K562 (cell line): ENCODE data around the gene CCDC47. TPM values are rescaled to one million over a fixed set of nuclear protein-coding genes. Genes with fewer than 3 reads are reported as not detected.

Source experiments
- ADNP ChIP-seq: fragments of 200-800 bp; sonication (Bioruptor generic); IDR thresholded peaks from 2 replicates; pipeline ENCODE4 v1.6.1; 2016; ENCODE audit warnings: missing genetic modification characterization, missing compliant biosample characterization
- ARID3A ChIP-seq: IDR thresholded peaks from 2 replicates; pipeline ENCODE4 v1.6.1; 2012; ENCODE audit warnings: low read depth, low read length, improper control_type of control experiment, borderline replicate concordance
- BACH1 ChIP-seq: fragments of 200-800 bp; sonication (Bioruptor generic); IDR thresholded peaks from 2 replicates; pipeline ENCODE4 v1.6.1; 2016; ENCODE audit warnings: missing genetic modification characterization, missing compliant biosample characterization
- CREB3L1 ChIP-seq: fragments of 450-650 bp; IDR thresholded peaks from 2 replicates; pipeline ENCODE4 v1.6.1; 2014; ENCODE audit warnings: low read depth, mild to moderate bottlenecking, moderate library complexity, borderline replicate concordance
- CXXC5 ChIP-seq: fragments of 250-450 bp; sonication (Bioruptor Pico); IDR thresholded peaks from 2 replicates; pipeline ENCODE4 v1.8.0; 2022; ENCODE audit warnings: inconsistent platforms, mild to moderate bottlenecking, moderate library complexity
- ELF1 ChIP-seq: fragments of 200-800 bp; sonication (Bioruptor generic); IDR thresholded peaks from 2 replicates; pipeline ENCODE4 v1.6.1; 2016; ENCODE audit warnings: missing genetic modification characterization, missing compliant biosample characterization
- FOXO4 ChIP-seq: fragments of 450-650 bp; formaldehyde crosslinking; IDR thresholded peaks from 2 replicates; pipeline ENCODE4 v1.4.0; 2020; ENCODE audit warnings: mild to moderate bottlenecking, moderate library complexity
- KDM4B ChIP-seq, 2 experiments: fragments of 450-650 bp in 1 of 2; sonication (generic) in 1 of 2; IDR thresholded peaks; 2 replicates each; pipeline ENCODE4 v1.6.1; 2016 to 2017; ENCODE audit warnings: borderline replicate concordance in 2 of 2, antibody characterized with exemption in 1 of 2, low read depth in 1 of 2, mild to moderate bottlenecking in 1 of 2
- MED1 ChIP-seq: sonication (generic); formaldehyde crosslinking; IDR thresholded peaks from 2 replicates; pipeline ENCODE4 v1.8.1; 2023; ENCODE audit warnings: missing genetic modification reagents, borderline replicate concordance
- POU5F1 ChIP-seq: fragments of 150-350 bp; IDR thresholded peaks from 2 replicates; pipeline ENCODE4 v1.6.1; 2014; ENCODE audit warnings: borderline replicate concordance, low read length, low read depth, mild to moderate bottlenecking; ENCODE audit not compliant: partially characterized antibody
- RBM34 ChIP-seq: fragments of 200-400 bp; formaldehyde crosslinking; IDR thresholded peaks from 2 replicates; pipeline ENCODE4 v1.6.1; 2018; ENCODE audit warnings: low read length, borderline replicate concordance; ENCODE audit not compliant: insufficient read depth
- SNIP1 ChIP-seq: fragments of 450-650 bp; IDR thresholded peaks from 2 replicates; pipeline ENCODE4 v1.7.1; 2017; ENCODE audit warnings: low read depth, mild to moderate bottlenecking
- TAF15 ChIP-seq: fragments of 200-400 bp; formaldehyde crosslinking; IDR thresholded peaks from 2 replicates; pipeline ENCODE4 v1.6.1; 2017; ENCODE audit warnings: mild to moderate bottlenecking, low read depth, low read length, moderate library complexity
- THRA ChIP-seq: fragments of 450-650 bp; IDR thresholded peaks from 2 replicates; pipeline ENCODE4 v1.6.1; 2017; ENCODE audit warnings: mild to moderate bottlenecking, moderate library complexity
- USF2 ChIP-seq: sonication (generic); formaldehyde crosslinking; IDR thresholded peaks from 2 replicates; pipeline ENCODE4 v1.5.0; 2020; ENCODE audit warnings: missing genetic modification reagents
- ZNF696 ChIP-seq: fragments of 250-450 bp; sonication (Bioruptor Pico); conservative IDR thresholded peaks from 2 replicates; pipeline ENCODE4 v1.4.0; 2020; ENCODE audit warnings: mild to moderate bottlenecking, moderate library complexity
- ZNF764 ChIP-seq: fragments of 250-450 bp; sonication (Bioruptor Pico); IDR thresholded peaks from 2 replicates; pipeline ENCODE4 v1.4.0; 2020; ENCODE audit warnings: low read depth, mild to moderate bottlenecking, moderate library complexity
- ZSCAN32 ChIP-seq: fragments of 450-650 bp; formaldehyde crosslinking; IDR thresholded peaks from 2 replicates; pipeline ENCODE4 v1.4.0; 2020; ENCODE audit warnings: mild to moderate bottlenecking, moderate library complexity
- polyA plus RNA-seq, 8 experiments: library from polyadenylated mRNA; depleted of rRNA in 4 of 8; stranded (reverse) in 5 of 8; unstranded in 3 of 8; fragments of >200 nt; fragmentation: Nextera tagmentation in 2 of 8; fragmentation: Illumina TruSeq in 1 of 8; extraction: Ambion mirVana in 2 of 8; extraction: Trizol in 1 of 8; gene quantifications; 2 replicates each; pipeline versions ENCODE4 v1.2.1 to v1.2.3, GENCODE V29; 2011 to 2014; ENCODE audit warnings: inconsistent platforms in 1 of 8, missing spikeins in 1 of 8
- total RNA-seq, 7 experiments: library from RNA; depleted of rRNA in 6 of 7; stranded (reverse); fragments of >200 nt in 6 of 7; fragmentation: Illumina TruSeq in 2 of 7; extraction: Trizol in 2 of 7; gene quantifications; 2 replicates each; pipeline versions ENCODE4 v1.2.1 to v1.2.3, GENCODE V29; 2011 to 2021; ENCODE audit warnings: low replicate concordance in 1 of 7

CCDC47 gene
- total and polyA plus RNA-seq, 9 of the 15 experiments (the other 6 are each of a cell fraction or from before 2014, with no cell fraction given) = 15.5 to 162 (median 122) TPM

- no peak for TF ChIP-seq THRA
- TF ChIP-seq POU5F1 = no peak
- TF ChIP-seq ZNF764 = no peak
- no peak for TF ChIP-seq RBM34
- no peak for TF ChIP-seq ADNP (tag)
- TF ChIP-seq SNIP1 = no peak
- no peak for TF ChIP-seq ZSCAN32 (CRISPR knock-in tag)
- no peak; the same call in 1 of the 2 replicates for TF ChIP-seq CREB3L1
- TF ChIP-seq ELF1 = peak; percentile 91
- TF ChIP-seq MED1 (CRISPR knock-in tag) = no peak
- TF ChIP-seq USF2 (CRISPR knock-in tag) = no peak
- TF ChIP-seq ZNF696 (CRISPR knock-in tag) = no peak
- TF ChIP-seq TAF15 = no peak
- TF ChIP-seq KDM4B (IDR thresholded peaks at IDR 0.05; ENCODE audit: borderline replicate concordance in 2 of 2, low read depth in 1 of 2) = no peak
- TF ChIP-seq ARID3A = no peak
- peak; percentile 89 for TF ChIP-seq CXXC5
- no peak for TF ChIP-seq BACH1 (tag)
- TF ChIP-seq FOXO4 (CRISPR knock-in tag) = no peak
Observed at GRCh38 chr17:63741408-63742173, 31.8 kb downstream of the CCDC47 start, which contains the start of gene STRADA (continued).
